Stimulated activated CD4-positive, alpha-beta T cell treated with anti-CD3 and anti-CD28 coated beads, Interleukin-4, amount 100 ng/mL, for 24 hours (primary cell): ENCODE results near the gene DIP2C.
"Not testable (repeated sequence)": the region's sequence is repeated elsewhere in the genome, so short reads cannot be mapped to it uniquely, and the experiment has no call there.

Experiments used
- DNase-seq: peaks from one replicate; pipeline ENCODE4 v3.0.0-alpha.2; 2020

Gene DIP2C

DNA sequence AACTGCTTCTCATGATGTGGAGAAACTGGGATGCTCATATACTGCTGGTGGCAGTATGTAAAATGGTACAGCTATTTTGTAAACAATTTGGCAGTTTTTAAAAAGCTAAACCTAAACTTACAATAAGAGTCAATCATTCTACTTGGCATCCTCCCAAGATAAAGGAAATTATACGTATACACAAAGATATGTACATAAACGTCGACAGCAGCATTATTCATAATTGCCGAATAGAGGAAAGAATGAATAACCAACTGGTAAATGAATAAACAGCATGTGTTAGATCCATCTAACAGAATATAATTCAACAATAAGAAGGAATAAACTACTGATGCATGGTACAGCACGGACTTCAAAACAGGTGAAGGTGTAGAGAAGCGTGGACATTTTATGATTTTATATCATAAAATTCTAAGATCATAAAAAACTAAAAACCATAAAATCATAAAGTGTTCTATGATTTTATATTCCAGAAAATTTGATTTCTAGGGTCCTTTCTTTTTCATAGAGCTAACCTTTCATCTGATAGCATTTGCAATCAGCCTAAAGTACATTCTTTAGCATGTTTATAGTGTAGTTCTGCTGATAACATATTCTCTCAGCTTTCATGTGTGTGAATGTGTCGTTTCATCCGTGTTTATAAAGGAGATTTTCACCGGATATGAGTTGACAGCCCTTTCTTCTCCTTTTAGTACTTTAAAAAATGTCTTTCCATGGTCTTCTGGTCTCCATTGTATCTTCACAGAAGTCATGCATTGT, 261.5 kb downstream of the DIP2C start:
- DNase-seq = no peak

DNA sequence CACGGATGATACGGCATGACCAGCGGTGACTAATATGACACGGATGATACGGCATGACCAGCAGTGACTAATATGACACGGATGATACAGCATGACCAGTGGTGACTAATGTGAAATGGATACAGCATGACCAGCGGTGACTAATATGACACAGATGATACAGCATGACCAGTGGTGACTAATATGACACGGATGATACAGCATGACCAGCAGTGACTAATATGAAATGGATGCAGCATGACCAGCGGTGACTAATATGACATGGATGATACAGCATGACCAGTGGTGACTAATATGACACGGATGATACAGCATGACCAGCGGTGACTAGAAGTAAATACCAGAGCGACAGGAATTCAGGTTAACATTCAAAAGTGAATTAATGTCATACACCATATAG, 264.1 kb downstream of the DIP2C start:
- DNase-seq = peak; percentile 10

DNA sequence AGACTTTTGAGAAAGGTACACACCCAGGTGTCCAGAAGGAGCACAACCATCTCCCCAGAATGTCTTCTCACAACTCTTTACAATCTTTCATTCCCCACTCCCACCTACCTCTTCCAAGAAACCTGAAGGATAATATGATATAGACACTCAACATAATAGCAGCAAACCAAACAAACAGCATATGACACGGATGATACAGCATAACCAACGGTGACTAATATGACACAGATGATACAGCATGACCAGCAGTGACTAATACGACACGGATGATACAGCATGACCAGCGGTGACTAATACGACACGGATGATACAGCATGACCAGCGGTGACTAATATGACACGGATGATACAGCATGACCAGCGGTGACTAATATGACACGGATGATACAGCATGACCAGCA, 264.7 kb downstream of the DIP2C start:
- not testable (repeated sequence) for DNase-seq

DNA sequence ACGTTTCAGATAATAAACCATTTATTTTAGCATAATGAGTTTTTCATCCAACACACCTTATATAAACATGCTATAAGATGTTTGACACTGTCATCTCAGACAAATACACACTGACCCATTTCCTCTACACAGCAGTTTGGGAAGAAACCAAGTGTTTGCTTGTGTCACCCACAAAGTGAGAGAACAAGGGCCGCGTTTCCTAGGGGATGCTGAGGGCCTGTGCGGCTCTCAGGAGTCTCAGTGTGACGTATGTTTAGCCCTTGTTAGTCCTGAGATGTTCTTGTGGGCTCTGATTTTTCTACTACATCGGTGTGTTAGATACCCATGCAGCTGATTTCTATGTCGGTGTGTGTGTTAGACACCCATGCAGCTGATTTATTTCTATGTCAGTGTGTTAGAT, 266.3 kb downstream of the DIP2C start:
- DNase-seq = no peak

DNA sequence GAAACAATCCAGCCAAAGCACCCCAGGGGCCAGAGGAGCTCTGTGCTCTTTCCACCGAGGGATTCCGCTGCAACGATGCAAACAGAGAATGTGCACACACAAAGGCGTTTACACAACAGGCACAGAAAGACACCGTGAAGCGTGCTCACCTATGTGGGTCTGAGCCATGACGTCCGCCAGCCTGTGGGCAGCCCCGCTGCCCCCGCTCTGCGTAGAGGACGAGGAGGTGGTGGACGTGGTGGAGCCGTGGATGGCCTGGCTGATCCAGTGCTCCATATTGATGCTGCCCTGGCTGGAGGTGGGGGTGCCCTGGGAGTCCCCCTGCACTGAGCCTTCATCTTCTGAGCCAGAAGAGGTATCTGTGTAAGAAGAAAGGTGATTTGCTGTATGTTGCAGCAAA, 266.8 kb downstream of the DIP2C start:
- no peak for DNase-seq

DNA sequence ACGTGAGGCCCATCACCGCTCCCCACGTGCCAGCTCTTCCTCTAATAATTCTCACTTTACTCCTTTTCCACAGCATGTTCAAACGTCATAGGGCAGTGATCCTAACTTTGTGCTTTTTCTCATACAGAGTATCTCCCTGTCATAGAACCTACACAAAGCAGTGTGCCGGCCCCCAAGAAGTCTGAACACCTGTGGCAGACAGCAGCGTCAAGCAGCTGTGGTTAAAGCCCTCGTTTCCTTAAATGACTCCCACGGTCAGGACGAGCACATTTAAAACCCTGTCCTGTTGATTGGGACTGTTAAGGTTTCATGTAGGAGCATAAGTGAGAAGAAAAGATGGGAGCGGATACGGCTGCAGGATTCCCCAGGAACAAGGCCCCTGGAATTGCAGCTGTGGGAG, 267.2 kb downstream of the DIP2C start:
- DNase-seq = no peak

DNA sequence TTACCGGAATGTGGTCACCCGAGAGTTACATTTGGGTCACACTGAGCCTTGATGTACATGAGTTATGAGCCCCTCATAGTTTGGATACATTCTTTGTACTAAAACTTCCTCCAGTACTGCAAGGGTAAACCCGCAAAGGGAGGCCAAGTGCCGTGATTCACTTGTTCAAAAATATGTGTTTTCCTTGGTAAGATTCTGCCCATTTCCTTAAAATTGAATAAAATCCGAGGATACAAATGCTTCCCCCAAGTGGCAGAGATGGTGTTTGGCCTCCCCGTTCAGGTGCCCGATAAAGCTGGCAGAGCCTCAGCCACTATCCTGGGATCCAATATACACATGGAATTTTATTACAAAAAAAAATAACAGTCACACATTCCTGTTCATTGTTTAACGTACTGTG, 268.3 kb downstream of the DIP2C start:
- DNase-seq = no peak

DNA sequence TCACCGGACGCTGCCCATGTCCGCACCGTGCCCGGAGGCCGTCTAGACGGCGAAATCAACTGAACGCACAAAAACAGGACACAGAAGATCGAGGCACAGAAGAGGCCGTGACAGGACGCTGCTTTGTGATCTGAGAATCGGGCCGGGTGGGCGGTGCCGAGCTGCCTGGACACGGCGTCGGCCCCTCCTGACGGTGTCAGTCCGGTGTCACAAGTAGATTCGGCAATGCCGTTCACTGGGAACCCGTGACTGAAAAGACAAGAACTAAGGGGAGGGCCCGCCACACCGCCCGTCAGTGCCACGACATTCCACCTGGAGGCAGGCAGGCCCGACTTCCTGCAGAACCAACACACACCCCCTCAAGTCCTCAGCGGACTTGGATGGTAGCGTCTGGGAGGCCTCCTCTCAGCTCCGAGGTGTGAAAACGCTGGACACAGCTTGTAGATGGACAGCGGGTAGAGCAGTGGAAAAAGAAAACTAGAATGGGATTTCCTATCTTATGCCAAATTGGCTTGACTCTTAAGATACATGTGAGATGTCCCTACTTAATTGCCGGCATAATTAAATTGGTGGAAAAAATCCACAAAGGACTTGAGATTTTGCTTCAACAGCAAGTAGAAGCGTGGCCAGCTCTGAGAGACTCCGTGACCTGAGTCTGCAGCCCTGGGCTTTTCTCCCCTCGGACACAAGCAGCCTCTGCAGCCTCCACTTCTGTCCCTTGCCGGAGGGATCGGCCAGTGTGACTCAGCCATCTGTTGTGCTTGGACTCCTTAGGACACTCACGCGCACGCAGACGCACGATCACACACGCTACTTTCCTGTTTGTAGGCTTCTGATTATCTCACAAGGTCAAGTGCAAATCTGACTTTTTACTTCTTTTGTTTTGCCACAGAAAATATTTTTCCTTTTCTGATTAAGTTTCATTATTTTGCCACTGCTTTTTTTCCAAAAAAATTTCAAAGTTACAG, 269.0 kb downstream of the DIP2C start:
- DNase-seq = no peak

DNA sequence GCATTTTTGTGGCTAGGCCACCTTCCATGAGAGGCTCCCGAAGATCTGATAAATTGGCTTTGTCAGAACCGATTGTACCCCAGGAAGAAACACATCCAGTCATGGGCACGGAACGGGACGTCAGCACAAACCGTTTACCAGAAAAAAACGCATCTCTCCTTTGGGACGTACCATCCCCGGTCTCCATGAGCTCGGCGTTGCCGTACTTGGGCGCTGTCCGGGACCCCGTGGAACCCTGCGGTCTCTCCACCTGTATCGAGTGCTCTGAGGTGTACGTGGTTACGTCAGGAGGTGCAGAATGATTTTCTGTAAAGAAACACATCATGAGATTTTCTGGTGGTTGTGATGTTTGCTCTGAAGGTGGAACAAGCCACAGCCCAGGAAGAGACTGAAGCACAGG, 270.6 kb downstream of the DIP2C start:
- DNase-seq = no peak

DNA sequence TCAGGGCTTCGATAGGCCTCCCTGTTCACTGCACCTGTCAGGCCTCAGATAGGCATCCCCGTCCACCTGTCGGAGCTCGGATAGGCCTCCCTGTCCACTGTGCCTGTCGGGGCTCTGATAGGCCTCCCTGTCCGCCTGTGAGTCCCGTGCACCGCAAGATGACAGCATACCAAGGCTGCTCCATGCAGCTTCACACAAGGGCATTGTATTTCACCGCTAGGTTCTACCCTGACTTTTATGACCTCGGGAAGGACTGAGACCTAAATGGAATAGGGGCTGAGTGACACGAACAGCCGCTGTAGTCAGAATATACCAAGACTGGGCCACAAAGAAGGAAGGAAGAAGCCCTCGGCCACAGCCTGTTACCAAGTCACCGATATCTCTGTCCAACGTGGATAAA, 271.2 kb downstream of the DIP2C start:
- no peak for DNase-seq

DNA sequence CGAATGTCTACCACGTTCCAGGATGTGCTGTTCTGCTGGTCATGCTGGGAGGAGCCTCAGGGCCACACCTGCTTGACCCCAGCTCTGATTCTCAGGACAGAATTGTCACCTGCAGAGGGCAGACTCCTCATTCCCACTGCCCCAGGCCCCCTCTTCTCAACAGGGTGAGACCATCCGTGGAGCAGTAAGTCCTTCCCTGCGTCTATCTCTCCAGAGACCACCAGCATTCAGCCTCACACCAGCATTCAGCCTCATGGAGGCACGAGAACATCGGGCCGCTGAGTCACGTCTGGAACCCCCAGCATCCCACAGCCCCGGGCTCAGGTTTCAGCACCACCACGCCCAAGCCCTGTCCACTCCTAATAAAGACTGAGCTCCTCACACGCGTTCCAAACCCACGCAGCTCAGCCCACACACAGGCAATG, 273.4 kb downstream of the DIP2C start:
- no peak for DNase-seq

DNA sequence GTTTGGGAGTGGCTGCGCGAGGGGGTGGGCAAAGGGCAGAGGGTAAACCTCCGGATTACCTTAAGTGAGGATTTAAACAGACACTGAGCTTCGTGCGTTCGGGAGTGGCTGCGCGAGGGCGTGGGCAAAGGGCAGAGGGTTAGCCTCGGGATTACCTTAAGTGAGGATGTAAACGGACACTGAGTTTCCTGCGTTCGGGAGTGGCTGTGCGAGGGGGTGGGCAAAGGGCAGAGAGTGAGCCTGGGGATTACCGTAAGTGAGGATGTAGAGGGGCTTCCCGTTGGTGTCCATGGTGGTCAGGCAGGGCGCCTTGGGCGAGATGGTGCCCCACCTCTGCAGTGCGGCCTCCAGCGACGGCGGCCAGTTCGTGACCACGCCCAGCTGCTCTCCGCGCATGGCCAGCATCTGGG, 275.8 kb downstream of the DIP2C start:
- DNase-seq = no peak

DNA sequence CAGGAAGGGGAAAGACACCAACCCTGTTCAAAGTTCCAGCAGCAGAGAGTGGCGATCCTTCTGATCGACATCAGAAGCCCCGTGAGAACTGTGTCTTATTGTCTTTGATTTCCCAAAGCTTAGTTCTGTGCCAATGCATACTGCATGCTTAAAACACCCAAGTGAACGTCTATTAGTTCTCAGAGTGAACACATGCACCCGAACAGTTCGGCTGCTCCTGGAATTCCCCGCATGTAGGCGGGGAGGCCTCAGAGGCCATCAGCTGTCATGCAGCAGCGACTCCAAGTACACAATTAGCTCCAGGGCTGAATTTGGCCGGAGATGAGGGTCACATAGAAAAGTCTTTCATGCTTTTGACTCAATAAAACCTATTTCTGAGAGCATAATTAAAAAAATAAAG, 277.4 kb downstream of the DIP2C start:
- no peak for DNase-seq

DNA sequence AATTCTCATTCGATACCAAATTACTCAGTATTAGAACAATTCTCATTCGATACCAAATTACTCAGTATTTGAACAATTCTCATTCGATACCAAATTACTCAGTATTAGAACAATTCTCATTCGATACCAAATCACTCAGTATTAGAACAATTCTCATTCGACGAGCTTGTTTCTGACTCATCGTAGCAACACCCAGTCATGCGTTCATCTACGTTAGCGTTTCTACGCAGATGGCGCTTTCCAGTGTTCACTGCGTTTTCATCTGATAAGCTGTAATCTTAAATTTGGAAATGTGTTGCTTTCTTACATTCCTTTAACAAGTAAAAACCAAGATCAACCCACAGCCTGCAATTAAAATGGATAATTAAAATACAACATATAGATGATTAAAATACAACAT, 277.9 kb downstream of the DIP2C start:
- DNase-seq = no peak

DNA sequence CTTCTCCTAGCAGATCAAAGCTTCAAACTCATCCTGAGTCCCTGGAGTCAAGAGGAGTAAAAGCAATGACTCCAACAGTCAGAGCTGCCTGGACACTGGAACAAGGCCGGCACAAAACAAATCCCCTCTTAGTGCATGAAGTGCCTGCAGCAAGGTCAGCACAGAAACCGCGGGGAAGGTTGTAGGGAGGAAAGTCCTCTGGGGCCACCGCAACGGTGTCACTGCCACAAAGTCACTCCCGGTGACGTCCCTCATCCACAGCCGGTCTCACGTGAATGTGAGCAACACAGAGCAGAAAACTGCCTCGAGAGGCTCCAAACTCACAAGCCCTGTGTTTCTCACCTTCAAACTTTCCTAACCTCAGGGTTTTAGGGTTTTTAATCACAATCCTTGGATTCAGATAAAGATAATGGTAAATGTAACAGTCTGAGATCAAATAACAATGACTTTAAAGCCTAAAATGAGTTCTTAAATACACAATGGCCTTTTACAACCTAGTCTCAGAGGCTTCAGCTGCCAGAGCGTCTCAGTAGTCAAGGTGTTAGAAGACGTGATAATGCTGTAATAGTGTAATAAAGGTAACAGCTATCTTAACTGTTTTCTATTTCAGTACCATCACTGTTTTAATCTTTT, 279.9 kb downstream of the DIP2C start:
- no peak for DNase-seq

DNA sequence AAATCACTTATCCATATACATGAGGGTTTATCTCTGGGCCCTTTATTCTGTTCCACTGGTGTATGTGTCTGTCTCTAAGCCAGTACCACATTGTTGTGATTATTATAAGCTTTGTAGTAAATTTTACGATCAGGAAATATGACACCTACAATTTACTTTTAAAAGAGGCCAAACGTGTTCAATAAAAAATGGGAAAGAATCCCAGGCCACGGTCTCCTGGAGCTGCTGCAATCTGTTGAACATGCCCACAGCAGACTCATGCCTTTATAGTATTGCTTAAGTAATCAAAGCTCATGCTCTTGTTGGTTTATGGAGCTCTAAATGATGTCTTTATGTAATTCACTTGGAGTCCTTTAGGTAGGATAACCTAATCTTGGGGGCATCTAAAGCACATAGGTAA, 281.2 kb downstream of the DIP2C start:
- no peak for DNase-seq

DNA sequence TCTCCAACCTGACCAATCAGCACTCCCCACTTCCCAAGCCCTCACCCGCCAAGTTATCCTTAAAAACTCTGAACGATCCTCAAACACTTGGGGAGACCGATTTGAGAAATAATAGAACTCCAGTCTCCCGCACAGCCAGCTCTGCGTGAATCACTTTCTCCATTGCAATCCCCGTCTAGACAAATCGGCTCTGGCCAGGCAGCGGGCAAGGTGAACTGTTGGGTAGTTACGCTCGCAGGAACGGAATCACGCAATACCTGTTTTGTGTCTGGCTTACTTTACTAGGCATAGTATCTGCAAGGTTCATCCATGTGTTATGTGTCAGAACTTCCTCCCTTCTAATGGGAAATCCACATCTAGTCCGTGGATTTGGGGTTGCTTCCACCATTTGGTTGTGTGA, 282.5 kb downstream of the DIP2C start:
- DNase-seq = no peak

DNA sequence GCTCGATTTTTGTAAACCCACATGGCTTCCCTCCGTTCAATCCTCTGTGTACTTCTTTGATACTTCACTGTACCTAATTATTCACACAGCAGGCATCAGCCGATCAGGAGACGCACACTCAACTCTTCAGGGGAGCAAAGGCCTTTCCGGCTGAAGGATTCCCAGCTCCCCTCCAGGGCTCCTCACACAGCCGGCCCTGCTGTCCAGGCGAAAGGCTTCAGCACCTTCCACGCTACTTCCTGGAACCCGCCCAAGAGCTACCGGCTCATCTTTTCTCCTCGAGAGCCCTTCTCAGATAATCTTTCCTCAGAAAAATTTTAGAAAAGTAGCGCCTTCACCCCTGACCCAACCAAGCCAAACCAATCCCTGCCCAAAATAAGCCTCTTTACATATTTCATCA, 283.8 kb downstream of the DIP2C start:
- no peak for DNase-seq

DNA sequence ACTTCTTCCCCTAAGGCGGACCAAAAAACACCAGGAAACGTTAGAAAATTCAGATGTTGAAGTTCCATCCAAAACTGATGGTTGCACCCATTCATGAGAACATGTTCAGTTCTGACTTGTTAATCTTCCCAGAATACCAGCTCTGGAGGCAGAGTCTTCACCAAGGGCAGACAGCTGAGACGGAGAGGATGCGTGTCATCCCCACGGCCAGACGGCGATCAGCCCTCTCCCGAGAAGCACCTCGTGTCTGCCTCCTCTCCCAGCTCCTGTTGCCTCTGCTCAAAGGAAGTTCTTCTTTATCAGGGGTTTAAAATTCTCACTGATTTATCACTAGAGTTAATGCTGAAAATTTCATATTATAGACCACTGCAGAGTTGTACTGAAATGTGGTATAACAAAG, 284.5 kb downstream of the DIP2C start:
- no peak for DNase-seq

DNA sequence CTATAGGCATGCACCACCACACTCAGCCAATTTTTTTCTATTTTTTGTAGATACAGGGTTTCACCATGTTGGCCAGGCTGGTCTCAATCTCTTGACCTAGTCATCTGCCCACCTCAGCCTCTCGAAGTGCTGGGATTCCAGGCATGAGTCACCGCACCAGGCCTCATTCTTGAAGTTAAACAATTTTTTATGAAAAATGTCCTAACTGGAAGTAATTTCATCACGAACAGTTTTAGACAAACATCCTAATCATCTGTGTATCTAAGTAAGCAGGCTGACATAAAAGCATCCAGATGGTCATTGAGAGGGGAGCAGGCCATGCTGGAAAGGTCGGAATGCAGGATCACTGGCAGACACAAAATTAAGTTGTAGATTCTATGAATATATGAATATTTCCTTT, 285.1 kb downstream of the DIP2C start:
- DNase-seq = no peak

DNA sequence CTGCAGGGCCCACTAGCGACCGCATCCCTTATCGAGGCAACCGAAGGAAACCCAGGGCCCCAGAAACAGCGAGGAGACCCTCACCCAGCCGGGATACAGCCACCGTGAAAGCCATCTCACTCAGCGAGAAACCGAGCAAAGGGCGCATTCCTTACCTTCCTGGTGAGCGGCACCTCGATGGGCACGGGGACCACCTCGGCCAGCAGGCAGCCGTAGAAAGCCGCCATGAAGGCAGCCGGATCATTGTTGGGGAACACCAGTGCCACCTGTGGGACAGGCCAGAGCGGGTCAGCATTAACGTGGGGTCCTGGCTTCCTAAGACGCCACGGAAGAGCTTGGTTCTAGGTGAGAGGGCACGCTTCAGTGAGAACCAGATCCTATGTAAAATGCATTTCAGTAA, 290.5 kb downstream of the DIP2C start:
- DNase-seq = no peak

DNA sequence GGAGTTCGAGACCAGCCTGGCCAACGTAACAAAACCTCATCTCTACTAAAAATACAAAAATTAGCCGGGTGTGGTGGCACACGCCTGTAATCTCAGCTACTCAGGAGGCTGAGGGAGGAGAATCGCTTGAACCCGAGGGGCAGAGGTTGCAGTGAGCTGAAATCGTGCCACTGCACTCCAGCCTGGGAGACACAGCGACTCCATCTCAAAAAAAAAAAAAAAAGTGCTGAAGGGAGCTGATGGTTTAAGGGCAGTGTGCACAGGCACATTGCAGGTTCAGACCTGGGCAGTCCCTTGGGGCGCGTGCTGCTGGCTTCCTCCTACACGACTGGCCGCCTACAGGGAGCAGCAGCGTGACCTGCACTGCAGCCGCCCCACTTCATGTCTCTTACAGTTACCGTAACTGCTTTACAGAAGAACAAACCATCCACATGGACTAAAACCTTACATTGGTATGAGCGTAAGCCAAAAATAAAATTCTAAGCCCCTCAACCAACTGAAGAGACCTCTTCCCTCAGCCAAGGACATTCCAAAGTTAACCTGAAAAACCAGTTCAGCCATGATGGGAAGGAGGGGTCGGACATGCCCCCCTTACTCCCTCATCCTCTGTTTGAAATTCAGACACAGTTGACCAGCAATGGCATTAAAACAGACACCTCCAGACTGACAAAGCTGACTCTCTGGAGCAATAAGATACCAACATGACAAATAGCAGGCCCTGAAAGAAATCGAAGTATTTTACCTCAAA, 292.0 kb downstream of the DIP2C start:
- no peak for DNase-seq
